PC-3 (cell line): Measurements from ENCODE around the gene TARBP1. TPM values are rescaled to one million over a fixed set of nuclear protein-coding genes. Genes with fewer than 3 reads are reported as not detected.

Experiments
- ATAC-seq: fragments of 200-7000 bp; cut with Tn5 transposase; 2 replicates; pipeline ENCODE4 v1.9.1; 2020; ENCODE audit warnings: mild to moderate bottlenecking, moderate library complexity
- BruUV-seq: library from RNA; stranded (reverse); fragments of 400-500 nt; replicated peaks from 2 replicates; lab custom pipeline; 2021; lab: Mats Ljungman, UMichigan
- CTCF ChIA-PET: fragments of 300-600 bp; sonication (Branson Sonifier 250); formaldehyde crosslinking; loops from one replicate; lab custom pipeline; 2022; ENCODE audit warnings: antibody characterized with exemption; lab: Charles Lee
- POLR2A ChIA-PET: fragments of 300-600 bp; sonication (Branson Sonifier 250); formaldehyde crosslinking; loops from one replicate; lab custom pipeline; 2022; ENCODE audit warnings: antibody characterized with exemption; ENCODE audit not compliant: unreplicated experiment; lab: Charles Lee
- DNase-seq: peaks from one replicate; pipeline ENCODE4 v3.0.0-alpha.2; 2015
- H2AFZ ChIP-seq: fragments of 300-600 bp; sonication (generic); 2 replicates; pipeline ENCODE4 v1.6.0; 2016; ENCODE audit warnings: antibody characterized with exemption, low read length
- H3F3A ChIP-seq: fragments of 300-600 bp; sonication (generic); one replicate; pipeline ENCODE4 v1.6.0; 2017; ENCODE audit warnings: antibody characterized with exemption, low read length, control low read depth, mild to moderate bottlenecking; ENCODE audit not compliant: unreplicated experiment
- H3K27ac ChIP-seq: fragments of 300-600 bp; sonication (generic); 2 replicates; pipeline ENCODE4 v1.5.1; 2016; ENCODE audit warnings: mild to moderate bottlenecking, low read length
- H3K27me3 ChIP-seq: fragments of 300-600 bp; sonication (generic); 2 replicates; pipeline ENCODE4 v1.6.1; 2016; ENCODE audit warnings: low read length, mixed read lengths
- H3K36me3 ChIP-seq: fragments of 300-600 bp; sonication (generic); 2 replicates; pipeline ENCODE4 v1.6.1; 2016; ENCODE audit warnings: low read depth, mixed run types, low read length, mixed read lengths
- H3K4me1 ChIP-seq: fragments of 300-600 bp; sonication (generic); 2 replicates; pipeline ENCODE4 v1.5.1; 2016; ENCODE audit warnings: low read length; ENCODE audit not compliant: insufficient read depth
- H3K4me2 ChIP-seq: fragments of 300-600 bp; sonication (generic); 2 replicates; pipeline ENCODE4 v1.6.0; 2016; ENCODE audit warnings: low read length
- H3K4me3 ChIP-seq: fragments of 300-600 bp; sonication (generic); 2 replicates; pipeline ENCODE4 v1.5.1; 2016; ENCODE audit warnings: mild to moderate bottlenecking, low read length, mixed read lengths
- H3K79me2 ChIP-seq: fragments of 300-600 bp; sonication (generic); 2 replicates; pipeline ENCODE4 v1.6.1; 2017; ENCODE audit warnings: low read length, mixed read lengths
- H3K9ac ChIP-seq: fragments of 300-600 bp; sonication (generic); 2 replicates; pipeline ENCODE4 v1.6.0; 2016; ENCODE audit warnings: mild to moderate bottlenecking, low read length
- H3K9me2 ChIP-seq: fragments of 300-600 bp; sonication (generic); replicated peaks from 2 replicates; pipeline ENCODE4 v1.6.1; 2016; ENCODE audit warnings: mixed run types, low read length, mixed read lengths
- H3K9me3 ChIP-seq: fragments of 300-600 bp; sonication (generic); 2 replicates; pipeline ENCODE4 v1.6.1; 2016; ENCODE audit warnings: low read length, mixed read lengths
- H4K20me1 ChIP-seq: fragments of 300-600 bp; sonication (generic); 2 replicates; pipeline ENCODE4 v1.6.1; 2016; ENCODE audit warnings: low read length, mixed read lengths
- CTCF ChIP-seq: fragments of 300-600 bp; sonication (generic); conservative IDR thresholded peaks from 2 replicates; pipeline ENCODE4 v1.5.1; 2017; ENCODE audit warnings: antibody characterized with exemption, low read depth, mild to moderate bottlenecking, low read length
- EZH2 ChIP-seq: fragments of 300-600 bp; sonication (generic); IDR thresholded peaks from one replicate; pipeline ENCODE4 v1.6.1; 2017; ENCODE audit warnings: antibody characterized with exemption, mild to moderate bottlenecking, low read length; ENCODE audit not compliant: unreplicated experiment
- EZH2phosphoT487 ChIP-seq: fragments of 300-600 bp; sonication (generic); IDR thresholded peaks from 2 replicates; pipeline ENCODE4 v1.6.1; 2018; ENCODE audit warnings: mild to moderate bottlenecking, antibody characterized with exemption, low read length, borderline replicate concordance
- intact Hi-C: fragments of 100-400 bp; cut with micrococcal nuclease; formaldehyde crosslinking; loops from 2 replicates; pipeline ENCODE4 v1.9.0; 2023
- total RNA-seq: library from RNA; depleted of rRNA; stranded (reverse); fragments of >200 nt; gene quantifications from 2 replicates; pipeline ENCODE4 v1.2.3, GENCODE V29; 2014

Gene TARBP1
- total RNA-seq, 1 experiment from 2014 or later, result 15.1 TPM

DNA sequence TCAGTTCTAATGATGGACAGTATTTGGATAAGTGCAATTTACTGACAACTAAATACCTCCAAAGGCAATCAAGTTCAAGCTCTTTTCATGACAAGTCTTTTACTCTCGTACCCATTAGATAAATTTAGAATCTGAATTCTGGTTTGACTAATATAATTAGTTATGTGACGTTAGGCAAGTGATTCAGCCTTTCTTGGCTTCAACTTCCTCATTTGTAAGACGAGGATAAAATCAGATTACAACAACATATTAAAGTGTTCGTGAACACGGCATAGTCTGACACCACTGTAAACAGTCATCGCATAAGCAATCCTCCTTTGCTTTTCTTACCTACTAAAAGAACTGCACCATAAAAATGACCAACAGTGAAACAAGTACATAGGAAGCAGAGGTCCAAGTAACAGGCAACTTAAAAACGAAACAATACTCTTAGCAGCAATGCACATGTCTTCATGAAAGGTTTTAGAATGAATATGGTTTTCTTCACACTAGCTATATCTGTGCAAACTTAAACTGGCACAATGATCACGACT is 80.1 kb downstream of the TARBP1 start:
- Histone ChIP-seq H3F3A (no peaks in the 10 kb centered on the region), H3K4me1 (0 out of 2 replicates have a peak, but pooled peaks cover 7% of the 10 kb centered on the region), H3K4me3 (no peak overlapping the region), H3K36me3 (no peaks in the 10 kb centered on the region), H3K9ac (no peak overlapping the region), H3K27me3 (no peaks in the 10 kb centered on the region), H4K20me1 (no peaks in the 10 kb centered on the region), H2AFZ (no peak overlapping the region), H3K79me2 (no peaks in the 10 kb centered on the region), H3K9me2 (no peaks in the 10 kb centered on the region), H3K9me3 (no peaks in the 10 kb centered on the region), H3K27ac (0 out of 2 replicates have a peak overlapping the region, but pooled peaks have one; percentile 13), H3K4me2 (peak overlapping the region; percentile 33)
- DNase-seq (peak; percentile 24), ATAC-seq (peak; percentile 57)
- no TSS peak for BruUV-seq
- TF ChIP-seq EZH2phosphoT487, result no peak
- no peak for TF ChIP-seq CTCF
- no peak for TF ChIP-seq EZH2
- POLR2A ChIA-PET, result no interaction called here
- intact Hi-C loops, result no loop called here
- CTCF ChIA-PET, result no interaction called here

DNA sequence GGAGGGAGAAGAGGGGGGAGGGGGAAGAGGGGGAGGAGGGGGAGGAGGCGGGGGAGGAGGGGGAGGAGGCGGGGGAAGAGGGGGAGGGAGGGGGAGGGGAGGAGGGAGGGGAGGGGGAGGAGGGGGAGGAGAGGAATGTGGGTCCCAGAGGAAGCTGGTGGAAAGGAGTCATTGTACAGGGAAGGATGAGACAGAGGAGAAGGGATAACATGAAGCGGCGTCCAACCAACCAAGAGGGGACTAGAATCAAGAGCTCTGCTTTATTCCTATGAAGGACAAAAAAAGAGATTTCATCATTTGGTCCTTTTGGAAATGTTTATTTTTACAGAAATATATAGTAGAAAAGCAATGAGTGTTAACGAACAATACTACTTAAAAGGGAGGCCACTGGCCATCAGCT is 81.2 kb downstream of the TARBP1 start:
- intact Hi-C loops, result no loop called here
- no peak overlapping the region for H2AFZ ChIP-seq
- ATAC-seq, result no peak
- no peaks in the 10 kb centered on the region for H3K9me3 ChIP-seq
- H3K79me2 ChIP-seq, result no peaks in the 10 kb centered on the region
- POLR2A ChIA-PET, result no interaction called here
- no peaks in the 10 kb centered on the region for H3K36me3 ChIP-seq
- DNase-seq, result no peak
- H3F3A ChIP-seq, result no peaks in the 10 kb centered on the region
- TF ChIP-seq EZH2phosphoT487, result no peak
- TF ChIP-seq CTCF, result no peak
- no peak for TF ChIP-seq EZH2
- H3K4me3 ChIP-seq, result no peak overlapping the region
- no peaks in the 10 kb centered on the region for H3K9me2 ChIP-seq
- H3K4me2 ChIP-seq, result no peak overlapping the region
- no peak overlapping the region for H3K27ac ChIP-seq
- H3K9ac ChIP-seq, result no peak overlapping the region
- BruUV-seq, result no TSS peak
- no peaks in the 10 kb centered on the region for H3K27me3 ChIP-seq
- CTCF ChIA-PET, result no interaction called here
- no peaks in the 10 kb centered on the region for H4K20me1 ChIP-seq
- H3K4me1 ChIP-seq, result 0 out of 2 replicates have a peak, but pooled peaks cover 7% of the 10 kb centered on the region

GRCh38 chr1:234396871-234397270 is 82.1 kb downstream of the TARBP1 start:
- Histone ChIP-seq H3K27ac (no peak overlapping the region), H3K4me1 (0 out of 2 replicates have a peak, but pooled peaks cover 7% of the 10 kb centered on the region), H4K20me1 (no peaks in the 10 kb centered on the region), H3K4me2 (no peak overlapping the region), H3K9me2 (no peaks in the 10 kb centered on the region), H3K4me3 (no peak overlapping the region), H3K36me3 (no peaks in the 10 kb centered on the region), H3F3A (no peaks in the 10 kb centered on the region), H2AFZ (no peak overlapping the region), H3K79me2 (no peaks in the 10 kb centered on the region), H3K9ac (no peak overlapping the region), H3K9me3 (no peaks in the 10 kb centered on the region), H3K27me3 (no peaks in the 10 kb centered on the region)
- ATAC-seq, result no peak
- BruUV-seq, result no TSS peak
- POLR2A ChIA-PET, result no interaction called here
- CTCF ChIA-PET, result no interaction called here
- DNase-seq, result no peak
- intact Hi-C loops, result no loop called here
- TF ChIP-seq EZH2 (no peak), EZH2phosphoT487 (no peak), CTCF (no peak)
